ENCODE results near the gene USF2. TPM values are rescaled to one million over a fixed set of nuclear protein-coding genes. Genes with fewer than 3 reads are reported as not detected.

USF2 gene
- total RNA-seq, 1 donor = 51.6 TPM

DNA sequence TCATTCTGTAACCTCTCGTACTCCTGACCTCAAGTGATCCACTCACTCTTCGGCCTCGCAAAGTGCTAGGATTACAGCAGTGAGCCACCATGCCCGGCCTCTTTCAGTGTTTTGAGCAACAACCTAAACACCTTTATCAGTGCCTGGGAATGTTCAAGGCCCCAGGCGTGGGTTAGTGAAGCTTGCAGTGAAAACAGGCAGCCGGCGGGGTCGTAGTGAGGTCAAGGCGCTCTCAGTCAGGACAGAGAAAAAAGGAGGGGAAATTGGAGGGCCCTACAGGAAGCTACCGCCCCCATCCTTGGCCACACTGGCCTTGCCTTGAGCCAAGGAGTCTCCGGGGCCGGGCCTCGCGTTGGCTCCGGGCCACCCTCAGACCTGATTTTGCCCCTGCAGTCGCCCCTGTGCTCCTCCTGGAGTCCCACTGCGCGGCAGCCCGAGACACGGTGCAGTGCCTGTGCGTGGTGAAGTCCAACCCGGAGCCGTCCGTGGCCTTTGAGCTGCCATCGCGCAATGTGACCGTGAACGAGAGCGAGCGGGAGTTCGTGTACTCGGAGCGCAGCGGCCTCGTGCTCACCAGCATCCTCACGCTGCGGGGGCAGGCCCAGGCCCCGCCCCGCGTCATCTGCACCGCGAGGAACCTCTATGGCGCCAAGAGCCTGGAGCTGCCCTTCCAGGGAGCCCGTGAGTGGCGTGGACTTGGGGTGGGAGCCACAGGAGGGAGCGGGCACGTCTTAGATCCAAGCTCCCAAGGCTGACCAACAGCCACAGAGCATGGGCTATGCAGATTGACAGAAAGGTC lies 40.9 kb downstream of the USF2 start:
- no peak overlapping the region for H3K4me3 ChIP-seq (ENCODE audit: low read depth, low read length)
- TF ChIP-seq, protein P1, sequence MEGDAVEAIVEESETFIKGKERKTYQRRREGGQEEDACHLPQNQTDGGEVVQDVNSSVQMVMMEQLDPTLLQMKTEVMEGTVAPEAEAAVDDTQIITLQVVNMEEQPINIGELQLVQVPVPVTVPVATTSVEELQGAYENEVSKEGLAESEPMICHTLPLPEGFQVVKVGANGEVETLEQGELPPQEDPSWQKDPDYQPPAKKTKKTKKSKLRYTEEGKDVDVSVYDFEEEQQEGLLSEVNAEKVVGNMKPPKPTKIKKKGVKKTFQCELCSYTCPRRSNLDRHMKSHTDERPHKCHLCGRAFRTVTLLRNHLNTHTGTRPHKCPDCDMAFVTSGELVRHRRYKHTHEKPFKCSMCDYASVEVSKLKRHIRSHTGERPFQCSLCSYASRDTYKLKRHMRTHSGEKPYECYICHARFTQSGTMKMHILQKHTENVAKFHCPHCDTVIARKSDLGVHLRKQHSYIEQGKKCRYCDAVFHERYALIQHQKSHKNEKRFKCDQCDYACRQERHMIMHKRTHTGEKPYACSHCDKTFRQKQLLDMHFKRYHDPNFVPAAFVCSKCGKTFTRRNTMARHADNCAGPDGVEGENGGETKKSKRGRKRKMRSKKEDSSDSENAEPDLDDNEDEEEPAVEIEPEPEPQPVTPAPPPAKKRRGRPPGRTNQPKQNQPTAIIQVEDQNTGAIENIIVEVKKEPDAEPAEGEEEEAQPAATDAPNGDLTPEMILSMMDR (IDR thresholded peaks at IDR 0.05; ENCODE audit: insufficient read depth, low read length) = no peak
- DNase-seq (ENCODE audit: low read depth) = peak; percentile 14

DNA sequence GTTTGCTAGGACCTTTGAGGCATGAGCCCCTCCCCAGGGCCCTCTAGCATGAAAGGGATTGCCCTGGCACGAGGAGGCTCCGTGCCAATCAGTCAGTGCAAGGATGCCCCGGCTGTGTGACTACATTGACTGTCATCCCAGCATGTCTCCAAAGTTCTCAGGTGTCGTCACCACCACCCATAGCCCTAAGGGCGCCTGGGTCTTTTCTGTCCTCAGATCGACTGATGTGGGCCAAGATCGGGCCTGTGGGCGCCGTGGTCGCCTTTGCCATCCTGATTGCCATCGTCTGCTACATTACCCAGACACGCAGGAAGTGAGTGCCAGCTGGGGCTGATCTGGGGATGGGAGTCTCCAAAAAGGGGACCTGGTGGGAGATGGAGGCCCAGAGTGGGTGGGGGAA lies 41.6 kb downstream of the USF2 start:
- H3K4me3 ChIP-seq (ENCODE audit: low read depth, low read length) = no peak overlapping the region
- no peak for DNase-seq (ENCODE audit: low read depth)
- TF ChIP-seq, protein P1 (IDR thresholded peaks at IDR 0.05; ENCODE audit: insufficient read depth, low read length) = no peak

DNA sequence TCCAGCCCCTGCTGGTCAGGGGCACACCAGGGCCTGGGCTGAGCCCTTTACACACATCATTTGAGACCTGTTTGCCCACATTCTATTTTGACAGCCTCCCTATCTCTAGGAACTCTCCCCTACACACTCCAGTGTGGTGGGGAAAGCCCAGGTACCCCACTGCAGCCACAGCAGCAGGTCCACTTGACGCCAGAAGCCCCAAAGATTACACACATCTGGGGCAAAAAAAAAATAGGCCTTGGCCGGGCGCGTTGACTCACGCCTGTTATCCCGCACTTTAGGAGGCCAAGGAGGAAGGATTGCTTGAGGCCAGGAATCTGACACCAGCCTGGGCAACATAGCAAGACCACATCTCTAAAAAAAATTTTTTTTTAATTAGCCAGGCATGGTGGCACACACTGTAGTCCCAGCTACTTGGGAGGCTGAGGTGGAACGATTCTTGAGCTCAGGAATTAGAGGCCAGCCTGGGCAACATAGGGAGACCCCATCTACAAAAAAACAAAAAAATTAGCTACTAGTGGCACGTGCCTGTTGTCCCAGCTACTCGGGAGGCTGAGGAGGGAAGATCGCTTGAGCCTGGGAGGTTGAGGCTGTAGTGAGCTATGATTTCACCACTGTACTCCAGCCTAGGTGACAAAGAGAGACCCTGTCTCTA lies 42.2 kb downstream of the USF2 start:
- H3K4me3 ChIP-seq (ENCODE audit: low read depth, low read length) = no peak overlapping the region
- DNase-seq (ENCODE audit: low read depth) = no peak
- TF ChIP-seq, protein P1 (IDR thresholded peaks at IDR 0.05; ENCODE audit: insufficient read depth, low read length) = no peak

DNA sequence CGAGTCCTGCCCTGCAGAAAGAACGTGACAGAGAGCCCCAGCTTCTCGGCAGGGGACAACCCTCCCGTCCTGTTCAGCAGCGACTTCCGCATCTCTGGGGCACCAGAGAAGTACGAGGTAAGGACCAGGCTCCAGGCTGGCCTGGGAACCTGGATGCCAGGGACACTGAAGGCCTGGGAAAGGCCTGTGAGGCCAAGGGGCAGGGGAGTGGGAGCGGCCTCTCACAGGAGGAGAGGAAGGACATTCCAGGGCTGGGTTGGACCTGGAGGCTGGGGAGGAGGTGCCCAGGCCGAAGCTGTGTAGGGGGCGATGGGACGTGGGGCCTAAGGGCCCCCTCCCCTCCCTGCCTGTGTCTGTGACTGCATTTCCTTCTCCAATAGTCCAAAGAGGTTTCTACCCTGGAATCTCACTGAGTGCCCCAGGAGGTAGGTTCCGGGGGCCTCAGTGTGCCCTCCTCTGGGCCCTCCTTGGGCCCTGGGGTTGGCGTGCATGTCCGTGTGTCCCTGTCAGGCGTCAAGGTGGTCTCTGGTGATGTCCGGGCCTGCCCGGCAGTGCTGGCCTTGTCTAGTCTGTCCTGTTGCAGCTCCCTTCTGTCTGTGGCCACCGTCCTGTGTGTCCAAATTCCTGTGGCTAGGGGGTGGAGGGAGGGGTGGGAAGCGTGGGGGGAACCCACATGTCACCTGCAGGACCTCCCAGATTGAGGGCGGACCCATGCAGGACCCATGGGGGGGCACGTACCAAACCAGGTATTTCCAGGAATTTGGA lies 43.3 kb downstream of the USF2 start:
- no peak overlapping the region for H3K4me3 ChIP-seq (ENCODE audit: low read depth, low read length)
- DNase-seq (ENCODE audit: low read depth) = no peak
- TF ChIP-seq, protein P1 (IDR thresholded peaks at IDR 0.05; ENCODE audit: insufficient read depth, low read length) = no peak

DNA sequence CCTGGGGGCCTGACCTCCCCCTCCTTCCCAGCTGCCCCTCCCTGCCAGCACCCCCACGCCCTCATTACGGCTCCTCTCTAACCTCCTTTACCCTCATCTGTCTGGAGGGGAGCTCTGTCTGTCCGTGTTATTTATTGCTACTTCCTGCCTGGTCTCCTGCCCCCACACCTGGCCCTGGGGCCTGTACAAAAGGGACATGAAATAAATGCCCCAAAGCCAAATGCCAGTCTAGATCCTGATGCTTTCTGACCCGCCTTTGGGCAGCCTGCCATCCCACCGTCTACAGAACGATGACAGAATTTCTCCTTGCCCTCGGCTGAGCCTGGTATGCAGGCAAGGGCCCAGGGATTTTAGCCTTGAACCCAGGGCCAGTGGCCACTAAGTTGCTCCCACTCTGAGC lies 44.8 kb downstream of the USF2 start:
- H3K4me3 ChIP-seq (ENCODE audit: low read depth, low read length) = no peak overlapping the region
- TF ChIP-seq, protein P1 (IDR thresholded peaks at IDR 0.05; ENCODE audit: insufficient read depth, low read length) = no peak
- DNase-seq (ENCODE audit: low read depth) = no peak

DNA sequence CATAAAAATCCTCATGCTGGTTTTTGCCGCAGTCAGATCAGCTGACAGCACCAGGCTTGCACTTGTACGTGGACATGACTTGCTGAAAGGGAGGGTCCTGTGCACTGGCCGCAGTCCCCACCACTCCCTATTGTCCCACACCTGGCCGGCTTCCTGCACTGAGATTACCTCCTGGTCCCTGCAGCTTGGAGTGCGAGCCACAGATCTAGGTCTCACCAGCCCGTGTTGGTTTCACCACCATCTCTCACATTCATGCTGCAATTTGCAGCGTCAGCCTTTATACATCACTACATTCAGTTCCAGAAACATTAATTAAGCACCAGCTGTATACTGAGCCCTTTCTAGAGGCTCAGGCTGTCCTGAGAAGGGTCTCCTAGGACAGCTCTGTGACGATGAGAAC lies 45.3 kb downstream of the USF2 start:
- TF ChIP-seq, protein P1 (IDR thresholded peaks at IDR 0.05; ENCODE audit: insufficient read depth, low read length) = no peak
- no peak for DNase-seq (ENCODE audit: low read depth)
- no peak overlapping the region for H3K4me3 ChIP-seq (ENCODE audit: low read depth, low read length)

Data from fibroblast of the aortic adventitia (primary cell).